Natural killer cell (primary cell): ENCODE data around the gene CCDC12. TPM values are rescaled to one million over a fixed set of nuclear protein-coding genes. Genes with fewer than 3 reads are reported as not detected.

Experiments used
- ATAC-seq, 3 donors: fragments of 150-1000 bp in 2 of 3; fragments of 200-7000 bp in 1 of 3; cut with Tn5 transposase; 1 replicate in 1 of 3; 2 replicates in 2 of 3; pipeline ENCODE4 v1.10.0; 2021; ENCODE audit warnings: mild to moderate bottlenecking in 2 of 3, moderate library complexity in 2 of 3
- DNase-seq, 2 donors: peaks; one replicate each; pipeline versions ENCODE4 v3.0.0 to v3.0.0-alpha.2; 2013 to 2021; ENCODE audit warnings: mixed read lengths in 1 of 2
- H3K27ac ChIP-seq: one replicate; pipeline ENCODE4 v1.5.1; 2013; ENCODE audit warnings: mild to moderate bottlenecking, low read length
- H3K27me3 ChIP-seq: one replicate; pipeline ENCODE4 v1.6.1; 2013; ENCODE audit warnings: low read length; ENCODE audit not compliant: control insufficient read depth, insufficient read depth
- H3K36me3 ChIP-seq: one replicate; pipeline ENCODE4 v1.6.1; 2013; ENCODE audit warnings: low read length; ENCODE audit not compliant: control insufficient read depth, insufficient read depth
- H3K4me1 ChIP-seq: one replicate; pipeline ENCODE4 v1.6.1; 2013; ENCODE audit warnings: low read length; ENCODE audit not compliant: control insufficient read depth, insufficient read depth
- H3K4me3 ChIP-seq: one replicate; pipeline ENCODE4 v1.5.1; 2013; ENCODE audit warnings: low read length
- H3K9me3 ChIP-seq: one replicate; pipeline ENCODE4 v1.6.1; 2013; ENCODE audit warnings: low read length; ENCODE audit not compliant: control insufficient read depth, insufficient read depth
- H3K27ac Mint-ChIP-seq, 2 donors: one replicate each; pipeline ENCODE4 v1.8.0; 2022; ENCODE audit warnings: mild to moderate bottlenecking in 2 of 2, mixed read lengths in 2 of 2, moderate library complexity in 1 of 2
- H3K27me3 Mint-ChIP-seq, 2 donors: one replicate each; pipeline ENCODE4 v1.8.0; 2022; ENCODE audit warnings: low read depth in 2 of 2, mixed read lengths in 2 of 2
- H3K36me3 Mint-ChIP-seq: one replicate; pipeline ENCODE4 v1.8.0; 2022; ENCODE audit warnings: mixed read lengths
- H3K4me1 Mint-ChIP-seq, 2 donors: one replicate each; pipeline ENCODE4 v1.8.0; 2022; ENCODE audit warnings: mixed read lengths in 2 of 2
- H3K4me3 Mint-ChIP-seq: one replicate; pipeline ENCODE4 v1.8.0; 2022; ENCODE audit warnings: mild to moderate bottlenecking, moderate library complexity, mixed read lengths
- H3K9me3 Mint-ChIP-seq, 2 donors: one replicate each; pipeline ENCODE4 v1.8.0; 2022; ENCODE audit warnings: mixed read lengths in 2 of 2
- WGBS: methylation state at CpG from one replicate; pipeline ENCODE4 v1.1.7; 2013; ENCODE audit warnings: missing lambda C conversion rate; ENCODE audit not compliant: insufficient coverage; 5-methylcytosine and 5-hydroxymethylcytosine counted together
- intact Hi-C: fragments of 100-400 bp; cut with micrococcal nuclease; formaldehyde crosslinking; loops from one replicate; pipeline ENCODE4 v1.14.2; 2022
- total RNA-seq, 4 donors: library from RNA; stranded (reverse); fragments of 120-200 nt in 1 of 4; gene quantifications; one replicate each; pipeline versions ENCODE4 v1.2.3 to v1.2.4, GENCODE V29; 2013 to 2022
- TF ChIP-seq, protein P1 (sequence below): fragments of 200-600 bp; IDR thresholded peaks from one replicate; pipeline ENCODE4 v1.8.0; 2022; ENCODE audit warnings: antibody characterized with exemption

The CCDC12 gene
- total RNA-seq, 3 donors from 2014 or later (not counting 1 experiment from before 2014, with no cell fraction given) = 104 to 114 (median 111) TPM

DNA sequence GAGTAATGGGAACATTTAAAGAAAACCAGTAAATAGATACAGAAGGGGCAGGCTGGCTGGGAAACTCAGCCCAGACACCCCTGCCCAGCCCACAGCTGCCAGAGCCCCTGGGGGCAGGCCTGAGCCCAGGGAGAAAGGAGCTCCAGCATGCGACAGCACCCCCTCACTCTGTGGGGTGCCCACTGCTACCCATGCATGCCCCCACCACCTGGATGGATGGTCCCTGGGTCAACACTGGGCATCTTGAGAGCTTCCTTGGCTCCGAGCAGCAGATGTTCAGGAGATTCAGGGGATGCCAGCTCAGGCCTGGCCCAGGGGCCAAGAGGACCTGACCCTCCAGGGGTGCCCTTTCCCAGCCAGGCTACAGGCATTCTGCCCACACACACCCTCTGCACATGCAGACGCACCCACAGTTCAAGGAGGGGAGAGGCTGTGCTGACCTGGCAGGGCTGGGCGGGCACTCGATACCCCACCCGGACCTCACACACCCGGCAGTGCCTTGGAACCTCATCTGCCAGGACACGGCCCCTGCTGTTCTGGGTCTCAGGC lies 67.5 kb downstream of the CCDC12 start:
- Mint-ChIP-seq H3K4me3 (no peak overlapping the region), H3K27ac (peak overlapping the region in 1 of 2 donors; percentile 52), H3K27me3 (no peaks in the 10 kb centered on the region), H3K36me3 (no peaks in the 10 kb centered on the region), H3K4me1 (peaks cover 13% of the 10 kb centered on the region in 2 donors), H3K9me3 (no peaks in the 10 kb centered on the region)
- Histone ChIP-seq H3K4me3 (no peak overlapping the region), H3K27ac (no peak overlapping the region), H3K4me1 (peaks cover 21% of the 10 kb centered on the region), H3K27me3 (no peaks in the 10 kb centered on the region), H3K36me3 (no peaks in the 10 kb centered on the region), H3K9me3 (no peaks in the 10 kb centered on the region)
- DNase-seq (no peak), ATAC-seq (peak in 1 of 3 donors; percentile 1)
- intact Hi-C loops = loop anchor here (1.0 kb wide), 2 partner anchors 43 to 204 kb away; no protein-coding TSS in a partner anchor
- TF ChIP-seq, protein P1, sequence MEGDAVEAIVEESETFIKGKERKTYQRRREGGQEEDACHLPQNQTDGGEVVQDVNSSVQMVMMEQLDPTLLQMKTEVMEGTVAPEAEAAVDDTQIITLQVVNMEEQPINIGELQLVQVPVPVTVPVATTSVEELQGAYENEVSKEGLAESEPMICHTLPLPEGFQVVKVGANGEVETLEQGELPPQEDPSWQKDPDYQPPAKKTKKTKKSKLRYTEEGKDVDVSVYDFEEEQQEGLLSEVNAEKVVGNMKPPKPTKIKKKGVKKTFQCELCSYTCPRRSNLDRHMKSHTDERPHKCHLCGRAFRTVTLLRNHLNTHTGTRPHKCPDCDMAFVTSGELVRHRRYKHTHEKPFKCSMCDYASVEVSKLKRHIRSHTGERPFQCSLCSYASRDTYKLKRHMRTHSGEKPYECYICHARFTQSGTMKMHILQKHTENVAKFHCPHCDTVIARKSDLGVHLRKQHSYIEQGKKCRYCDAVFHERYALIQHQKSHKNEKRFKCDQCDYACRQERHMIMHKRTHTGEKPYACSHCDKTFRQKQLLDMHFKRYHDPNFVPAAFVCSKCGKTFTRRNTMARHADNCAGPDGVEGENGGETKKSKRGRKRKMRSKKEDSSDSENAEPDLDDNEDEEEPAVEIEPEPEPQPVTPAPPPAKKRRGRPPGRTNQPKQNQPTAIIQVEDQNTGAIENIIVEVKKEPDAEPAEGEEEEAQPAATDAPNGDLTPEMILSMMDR = no peak
- 74% methylated on average over 8 of the region's 8 CpGs for WGBS

DNA sequence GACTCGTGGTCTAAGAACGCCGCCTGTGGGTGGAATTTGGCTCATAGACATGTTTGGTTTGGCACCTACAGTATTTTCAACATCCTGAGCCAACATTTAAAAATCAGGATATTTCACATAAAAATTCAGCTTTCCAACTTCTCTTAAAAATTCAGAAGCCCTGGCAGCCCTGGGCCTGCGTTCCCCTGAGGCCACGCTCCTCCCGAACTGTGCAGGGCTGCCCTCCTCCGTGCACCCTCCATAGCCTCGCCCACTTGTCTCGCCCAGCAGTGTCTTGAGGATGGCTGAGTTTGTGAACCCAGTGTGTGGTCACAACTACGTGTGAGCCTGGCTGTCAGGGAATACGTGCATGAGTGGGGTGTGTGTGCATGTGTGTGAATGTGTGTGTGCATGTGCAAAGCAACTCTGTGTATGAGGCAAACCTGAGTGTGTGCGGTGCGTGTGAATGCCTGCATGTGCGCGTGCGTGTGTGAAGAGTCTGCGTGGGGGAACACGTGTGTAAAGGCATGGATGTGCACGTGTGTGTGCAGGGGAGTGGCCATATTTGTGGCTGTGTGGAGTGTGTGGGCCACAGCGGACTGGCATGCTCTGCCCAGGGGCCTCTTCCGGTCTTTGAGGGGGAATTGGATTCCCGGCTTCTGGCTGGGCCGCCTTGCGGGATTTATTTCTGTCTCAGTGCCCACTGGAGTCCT lies 68.1 kb downstream of the CCDC12 start:
- H3K27me3 Mint-ChIP-seq = no peaks in the 10 kb centered on the region
- TF ChIP-seq, protein P1 = no peak
- no peak for DNase-seq

GRCh38 chr3:46907960-46908293 lies 68.6 kb downstream of the CCDC12 start:
- no peak for ATAC-seq
- no peaks in the 10 kb centered on the region for H3K36me3 Mint-ChIP-seq
- Histone ChIP-seq H3K27ac (no peak overlapping the region), H3K4me3 (no peak overlapping the region), H3K27me3 (no peaks in the 10 kb centered on the region), H3K9me3 (no peaks in the 10 kb centered on the region), H3K4me1 (peaks cover 14% of the 10 kb centered on the region), H3K36me3 (no peaks in the 10 kb centered on the region)
- intact Hi-C loops = no loop called here
- no peak for DNase-seq
- H3K27me3 Mint-ChIP-seq = no peaks in the 10 kb centered on the region
- H3K27ac Mint-ChIP-seq = no peak overlapping the region
- no peak overlapping the region for H3K4me3 Mint-ChIP-seq
- TF ChIP-seq, protein P1 = no peak
- no peaks in the 10 kb centered on the region for H3K9me3 Mint-ChIP-seq
- peaks cover 5 to 6% of the 10 kb centered on the region in 2 donors for H3K4me1 Mint-ChIP-seq
- 100% methylated on average over 1 of the region's 1 CpG for WGBS

More for the DNA sequence above, 68.1 kb downstream of the CCDC12 start:
- Histone ChIP-seq H3K4me3 (no peak overlapping the region), H3K4me1 (peaks cover 15% of the 10 kb centered on the region), H3K27me3 (no peaks in the 10 kb centered on the region), H3K36me3 (no peaks in the 10 kb centered on the region), H3K27ac (no peak overlapping the region), H3K9me3 (no peaks in the 10 kb centered on the region)
- Mint-ChIP-seq H3K4me1 (peaks cover 6 to 7% of the 10 kb centered on the region in 2 donors), H3K4me3 (no peak overlapping the region), H3K27ac (no peak overlapping the region), H3K36me3 (no peaks in the 10 kb centered on the region), H3K9me3 (no peaks in the 10 kb centered on the region)
- intact Hi-C loops = no loop called here
- WGBS = 87% methylated on average over 24 of the region's 24 CpGs
- ATAC-seq = no peak
